ENCODE measurements around the gene IMMP2L. TPM values are rescaled to one million over a fixed set of nuclear protein-coding genes. Genes with fewer than 3 reads are reported as not detected.

Gene IMMP2L
- total RNA-seq, 1 experiment from 2014 or later: 4.9 TPM

- DNase-seq (ENCODE audit: low read depth): no peak
These were observed 680.6 kb downstream of the IMMP2L start for GRCh38 chr7:110881721-110882120.

GRCh38 chr7:110880971-110881370 is 681.3 kb downstream of the IMMP2L start:
- no peak for DNase-seq (ENCODE audit: low read depth)

GRCh38 chr7:110877016-110877415 is 685.3 kb downstream of the IMMP2L start:
- no peak for DNase-seq (ENCODE audit: low read depth)

- DNase-seq (ENCODE audit: low read depth): no peak
These were observed 686.9 kb downstream of the IMMP2L start for GRCh38 chr7:110875346-110875745.

GRCh38 chr7:110871856-110872255 is 690.4 kb downstream of the IMMP2L start:
- no peak for DNase-seq (ENCODE audit: low read depth)

GRCh38 chr7:110870926-110871325 is 691.4 kb downstream of the IMMP2L start:
- no peak for DNase-seq (ENCODE audit: low read depth)

GRCh38 chr7:110868458-110868857 is 693.8 kb downstream of the IMMP2L start:
- DNase-seq (ENCODE audit: low read depth): no peak

- DNase-seq (ENCODE audit: low read depth): no peak
These were observed 694.5 kb downstream of the IMMP2L start for GRCh38 chr7:110867771-110868170.

- no peak for DNase-seq (ENCODE audit: low read depth)
These were observed 699.0 kb downstream of the IMMP2L start for GRCh38 chr7:110863258-110863657.

- DNase-seq (ENCODE audit: low read depth): no peak
These were observed 701.1 kb downstream of the IMMP2L start for GRCh38 chr7:110861163-110861562.

GRCh38 chr7:110857106-110857505 is 705.2 kb downstream of the IMMP2L start:
- DNase-seq (ENCODE audit: low read depth): no peak

GRCh38 chr7:110856704-110857103 is 705.6 kb downstream of the IMMP2L start:
- peak; percentile 32 for DNase-seq (ENCODE audit: low read depth)

- no peak for DNase-seq (ENCODE audit: low read depth)
These were observed 707.6 kb downstream of the IMMP2L start for GRCh38 chr7:110854651-110855050.

- DNase-seq (ENCODE audit: low read depth): no peak
These were observed 708.1 kb downstream of the IMMP2L start for GRCh38 chr7:110854166-110854565.

GRCh38 chr7:110853263-110853662 is 709.0 kb downstream of the IMMP2L start:
- no peak for DNase-seq (ENCODE audit: low read depth)

GRCh38 chr7:110852156-110852940 is 709.9 kb downstream of the IMMP2L start:
- DNase-seq (ENCODE audit: low read depth): peak; percentile 21

GRCh38 chr7:110850224-110850623 is 712.1 kb downstream of the IMMP2L start:
- no peak for DNase-seq (ENCODE audit: low read depth)

- DNase-seq (ENCODE audit: low read depth): no peak
These were observed 719.5 kb downstream of the IMMP2L start for GRCh38 chr7:110842796-110843195.

GRCh38 chr7:110841840-110842545 is 720.3 kb downstream of the IMMP2L start:
- DNase-seq (ENCODE audit: low read depth): no peak

- peak; percentile 39 for DNase-seq (ENCODE audit: low read depth)
These were observed 722.4 kb downstream of the IMMP2L start for GRCh38 chr7:110839866-110840265.

GRCh38 chr7:110835849-110836248 is 726.4 kb downstream of the IMMP2L start:
- no peak for DNase-seq (ENCODE audit: low read depth)

GRCh38 chr7:110835218-110835617 is 727.1 kb downstream of the IMMP2L start:
- peak; percentile 10 for DNase-seq (ENCODE audit: low read depth)

GRCh38 chr7:110831419-110831818 is 730.9 kb downstream of the IMMP2L start:
- no peak for DNase-seq (ENCODE audit: low read depth)

Data from HT1080 (cell line).